CD4-positive, alpha-beta T cell treated with Interleukin-6 at 100 ng/mL for 8 hours (primary cell): ENCODE results near the gene PXK.

Source experiments
- DNase-seq: peaks from one replicate; pipeline ENCODE4 v3.0.0-alpha.2; 2020; ENCODE audit warnings: mixed read lengths, low spot score

Gene PXK

DNA sequence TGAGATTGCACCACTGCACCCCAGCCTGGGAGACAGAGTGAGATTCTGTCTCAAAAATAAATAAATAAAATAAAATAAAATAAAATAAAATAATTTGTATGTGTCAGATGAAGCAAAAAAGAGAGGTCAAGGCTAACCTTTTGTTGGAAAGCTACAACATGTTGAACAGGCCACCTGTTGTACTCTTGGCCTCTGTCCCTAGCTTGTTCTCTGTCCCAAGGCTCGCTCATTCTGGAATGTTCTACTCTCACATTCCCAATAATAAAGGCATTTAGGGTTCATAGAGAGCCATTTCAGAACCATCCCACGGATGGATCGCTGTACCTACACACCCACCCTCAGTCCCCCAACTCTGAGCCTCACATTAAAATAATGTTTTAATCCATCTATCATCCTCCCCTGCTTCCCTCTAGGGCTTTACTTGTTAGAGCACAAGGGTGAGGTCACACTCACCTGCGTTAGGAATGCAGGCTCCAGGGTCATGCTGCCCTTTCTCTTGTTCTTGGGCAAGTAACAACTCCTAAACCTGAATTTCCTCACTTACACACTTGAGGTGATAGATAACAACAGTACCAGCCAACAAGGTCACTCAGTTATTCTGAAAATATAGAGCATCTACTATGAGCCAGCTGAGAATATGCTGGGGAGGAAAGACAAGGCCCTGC, 134.3 kb downstream of the PXK start:
- DNase-seq = no peak

DNA sequence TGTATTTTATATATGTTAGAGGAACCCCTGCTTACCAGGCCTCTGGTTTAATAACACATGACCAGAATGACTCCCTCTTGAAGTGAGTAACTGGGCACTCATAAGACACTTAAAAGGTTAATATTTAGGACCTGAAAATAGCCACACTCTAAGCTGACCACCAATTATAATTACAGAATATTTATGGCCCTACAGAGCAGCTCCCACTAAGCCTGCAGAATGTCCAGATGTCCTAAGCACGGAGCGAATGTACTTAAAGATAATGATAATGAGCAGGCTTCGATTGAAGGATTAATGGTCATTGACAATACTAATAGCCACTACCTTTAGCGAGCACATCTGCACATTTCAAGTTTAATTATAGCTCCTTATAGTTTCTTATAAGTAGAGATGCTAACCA, 136.4 kb downstream of the PXK start:
- DNase-seq = no peak

DNA sequence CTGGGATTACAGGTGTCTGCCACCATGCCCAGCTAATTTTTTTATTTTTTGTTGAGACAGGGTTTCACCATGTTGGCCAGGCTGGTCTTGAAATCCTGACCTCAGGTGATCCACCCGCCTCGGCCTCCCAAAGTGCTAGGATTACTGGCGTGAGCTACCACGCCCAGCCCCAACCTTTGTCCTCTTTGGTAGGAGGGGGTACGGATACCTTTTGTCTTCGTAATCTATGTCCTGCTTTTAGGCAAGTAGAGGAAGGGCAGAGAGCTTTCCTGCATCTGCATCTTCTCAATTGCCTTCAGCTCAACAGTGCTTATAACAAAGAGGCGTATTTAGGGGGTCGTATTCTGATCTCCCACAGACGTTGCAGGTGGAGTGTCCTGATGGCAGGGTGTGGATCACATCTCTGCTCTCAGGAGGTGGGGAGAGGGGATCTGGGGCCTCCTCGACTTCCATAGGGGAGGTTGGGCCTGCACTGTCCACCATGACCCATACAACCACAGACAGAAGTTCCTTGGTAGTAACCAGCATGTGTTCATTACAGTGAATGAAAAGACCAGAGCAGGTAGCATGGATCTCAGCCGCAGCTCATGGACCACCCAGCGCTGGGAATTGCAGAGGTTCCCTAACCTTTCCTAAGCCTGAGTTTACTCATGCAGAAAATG, 137.8 kb downstream of the PXK start:
- no peak for DNase-seq

DNA sequence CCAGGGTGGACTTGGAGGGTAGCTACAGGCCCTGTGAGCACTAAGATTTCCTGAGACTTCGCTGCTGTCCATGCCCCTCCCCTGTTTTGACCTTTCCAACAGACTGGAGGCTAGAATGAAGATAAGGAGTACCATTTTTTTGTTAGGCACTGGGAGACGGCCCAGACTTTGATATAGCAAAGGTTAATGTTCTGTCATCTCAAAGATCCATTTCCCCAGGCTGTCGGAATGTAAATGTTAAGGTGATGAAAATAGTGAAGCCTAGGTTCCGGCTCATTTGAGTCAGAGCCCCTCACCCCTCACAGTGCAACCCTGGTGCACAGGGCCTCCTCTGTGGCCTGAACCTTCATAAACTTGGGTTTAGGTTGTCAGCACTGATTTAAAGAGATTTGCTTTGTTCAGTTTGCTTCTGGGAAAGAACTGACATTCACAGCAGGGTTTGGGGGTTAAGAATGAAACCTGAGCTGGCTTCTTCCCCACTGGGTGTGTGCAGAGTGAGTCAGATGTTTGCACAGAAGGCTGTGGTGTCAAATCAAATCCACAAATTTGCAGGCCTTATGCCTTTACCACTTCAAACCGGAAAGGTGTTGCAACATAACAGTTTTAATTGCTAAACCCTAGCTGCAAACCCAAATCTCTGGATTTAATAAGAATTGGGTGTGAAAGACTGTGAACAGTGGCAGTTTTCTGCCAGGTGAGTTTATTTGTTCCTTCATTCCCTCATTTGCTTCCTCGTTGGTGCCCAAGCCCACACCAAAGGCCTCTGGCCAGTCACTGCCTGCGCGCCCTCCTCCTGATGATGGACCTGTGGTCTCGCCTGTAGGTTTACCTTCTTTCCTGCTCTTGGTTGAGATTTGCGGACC, 138.6 kb downstream of the PXK start:
- peak; percentile 69 for DNase-seq

DNA sequence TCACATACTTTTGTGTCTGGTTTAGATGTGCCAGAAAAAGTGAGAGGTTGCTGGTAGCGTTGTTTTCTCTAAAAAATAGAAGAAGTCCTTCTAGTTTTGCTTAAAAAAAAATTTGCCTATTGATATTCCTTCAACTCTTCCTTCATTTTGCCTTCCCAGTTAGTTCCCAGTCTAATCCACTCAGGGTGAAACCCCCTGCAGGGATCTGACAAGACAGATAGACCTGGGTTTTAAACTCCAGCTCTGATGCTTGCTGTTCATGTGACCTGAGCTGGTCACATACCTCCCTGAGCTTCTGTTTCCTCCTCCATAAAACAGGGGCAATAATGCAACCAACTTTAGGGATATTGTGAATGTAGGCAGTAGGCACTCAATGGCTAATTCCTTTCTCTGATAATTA, 140.6 kb downstream of the PXK start:
- no peak for DNase-seq

DNA sequence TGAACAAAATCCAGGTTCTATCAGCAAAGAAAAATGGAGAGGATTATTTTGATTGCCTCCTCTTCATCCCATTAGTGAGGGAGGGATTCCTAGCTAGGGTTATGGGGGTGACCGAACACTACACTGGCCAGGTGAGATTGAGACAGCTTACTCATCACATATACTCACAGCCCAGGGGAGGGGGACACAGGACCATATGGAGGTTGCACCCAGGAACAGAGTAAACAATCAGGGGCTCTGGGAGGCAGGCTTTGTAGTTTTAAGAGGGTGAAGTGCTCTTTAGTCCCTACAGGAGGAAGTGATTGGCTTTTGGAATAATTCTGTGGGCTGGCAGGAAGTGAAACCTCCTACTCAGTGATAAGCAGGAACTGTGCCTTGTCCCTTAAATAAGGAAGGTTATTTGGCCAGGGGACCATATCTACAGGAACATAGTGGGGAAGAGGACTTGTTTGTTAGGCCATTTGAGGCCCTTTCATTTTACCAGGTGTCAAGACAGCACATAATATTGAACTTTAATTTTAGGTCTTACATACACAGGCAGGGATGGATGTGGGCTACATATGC, 141.7 kb downstream of the PXK start:
- DNase-seq = no peak

- no peak for DNase-seq
Observed at GRCh38 chr3:58474967-58475578, 142.4 kb downstream of the PXK start.
